ENCODE measurements around the gene C2CD4D. TPM values are rescaled to one million over a fixed set of nuclear protein-coding genes. Genes with fewer than 3 reads are reported as not detected.
"Not testable (repeated sequence)": the region's sequence is repeated elsewhere in the genome, so short reads cannot be mapped to it uniquely, and the experiment has no call there.

The C2CD4D gene
- total RNA-seq (under 1 TPM in 1 of 4 donors, not detected in 3; 0.47 TPM), polyA plus RNA-seq (not detected)
- long read RNA-seq, donor 1, result 0 reads
- long read RNA-seq, donor 2, result 0 reads

DNA sequence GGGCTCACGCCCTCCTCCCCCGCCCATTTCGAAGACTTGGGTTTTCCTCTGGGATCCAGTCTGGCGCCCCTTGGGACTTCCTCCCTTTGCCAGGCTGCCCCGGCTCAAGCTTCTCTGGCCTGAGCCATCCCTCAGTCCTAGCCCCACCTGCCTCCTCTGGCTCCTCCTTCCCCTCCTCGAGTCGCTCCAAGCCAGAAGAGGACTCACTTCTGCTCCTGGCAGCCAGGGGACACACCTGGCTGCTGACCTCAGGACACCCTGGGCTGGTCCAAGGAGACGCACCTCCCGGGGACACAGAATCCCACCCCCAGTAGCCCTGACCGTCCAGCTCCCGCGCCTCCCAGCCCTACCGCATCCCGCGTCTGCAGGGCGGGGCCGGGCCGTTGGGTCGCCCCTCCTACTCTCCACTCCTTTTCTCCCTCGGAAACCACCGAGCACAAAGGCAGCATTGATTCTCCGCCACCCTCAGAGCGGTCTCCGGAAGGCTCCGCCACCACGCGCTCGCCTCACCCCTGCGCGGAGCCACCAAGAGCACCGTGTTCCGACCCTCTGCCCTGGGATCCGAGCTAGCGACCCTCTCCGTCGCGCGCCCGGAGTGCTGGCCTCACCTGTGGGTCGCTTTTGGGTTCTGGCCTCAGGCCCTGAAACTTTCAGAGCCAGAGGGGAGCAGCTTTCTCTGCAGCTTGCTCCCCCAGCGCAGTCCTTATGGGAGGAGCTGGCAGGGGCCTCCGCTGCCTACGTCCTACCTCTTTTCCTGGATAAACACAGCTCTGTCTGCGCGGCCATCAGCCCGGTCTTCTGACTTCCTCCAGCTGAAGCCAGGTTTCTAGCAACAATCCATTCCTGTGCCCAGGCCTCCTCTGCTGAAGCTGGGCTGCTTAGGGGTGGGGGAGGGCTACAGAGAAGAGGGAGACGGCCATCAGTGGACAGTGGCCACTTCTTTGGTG, at the start of gene C2CD4D:
C2CD4D (minus strand) TSS at position 364 of the 947 bp plus-strand sequence. CDS start 831 bp downstream, outside the sequence.
- ATAC-seq (no peak), DNase-seq (no peak)
- TF ChIP-seq, protein P1, sequence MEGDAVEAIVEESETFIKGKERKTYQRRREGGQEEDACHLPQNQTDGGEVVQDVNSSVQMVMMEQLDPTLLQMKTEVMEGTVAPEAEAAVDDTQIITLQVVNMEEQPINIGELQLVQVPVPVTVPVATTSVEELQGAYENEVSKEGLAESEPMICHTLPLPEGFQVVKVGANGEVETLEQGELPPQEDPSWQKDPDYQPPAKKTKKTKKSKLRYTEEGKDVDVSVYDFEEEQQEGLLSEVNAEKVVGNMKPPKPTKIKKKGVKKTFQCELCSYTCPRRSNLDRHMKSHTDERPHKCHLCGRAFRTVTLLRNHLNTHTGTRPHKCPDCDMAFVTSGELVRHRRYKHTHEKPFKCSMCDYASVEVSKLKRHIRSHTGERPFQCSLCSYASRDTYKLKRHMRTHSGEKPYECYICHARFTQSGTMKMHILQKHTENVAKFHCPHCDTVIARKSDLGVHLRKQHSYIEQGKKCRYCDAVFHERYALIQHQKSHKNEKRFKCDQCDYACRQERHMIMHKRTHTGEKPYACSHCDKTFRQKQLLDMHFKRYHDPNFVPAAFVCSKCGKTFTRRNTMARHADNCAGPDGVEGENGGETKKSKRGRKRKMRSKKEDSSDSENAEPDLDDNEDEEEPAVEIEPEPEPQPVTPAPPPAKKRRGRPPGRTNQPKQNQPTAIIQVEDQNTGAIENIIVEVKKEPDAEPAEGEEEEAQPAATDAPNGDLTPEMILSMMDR (IDR thresholded peaks at IDR 0.05), result no peak
- WGBS, 3 donors, result 26 to 37% (median 34%) methylated on average over 40 to 47 of the region's 47 CpGs
- intact Hi-C loops (cut with DNase I), result loop anchor here (5.0 to 10.0 kb wide), 8 partner anchors 47 to 375 kb away; partner anchors contain the start of genes MRPL9 (in 2 of the 2), TDRKH (in 1 of the 2) and TUFT1 (in 1 of the 2)
- peak within 1 kb of the TSS; percentile 70 for H3K4me3 ChIP-seq
- H3K4me1 ChIP-seq, result no peaks in the 10 kb centered on the region
- no peaks in the 10 kb centered on the region for H3K9me3 ChIP-seq
- no peaks in the 10 kb centered on the region for H3K36me3 ChIP-seq (ENCODE audit: insufficient read depth in 1 of 2, low read depth in 1 of 2)
- H3K27me3 ChIP-seq (ENCODE audit: insufficient read depth in 3 of 3, low read length in 2 of 3), result peaks cover 0 to 28% (median 17%) of the 10 kb centered on the region in 3 donors
- H3K27ac ChIP-seq, result no peak within 1 kb of the TSS

GRCh38 chr1:151888972-151889570, 49.5 kb upstream of the C2CD4D start:
- intact Hi-C loops (cut with DNase I), result no loop called here
- H3K27me3 ChIP-seq (ENCODE audit: insufficient read depth in 3 of 3, low read length in 2 of 3), result no peaks in the 10 kb centered on the region
- H3K27ac ChIP-seq, result no peak overlapping the region
- no peak for DNase-seq
- ATAC-seq, result no peak
- no peaks in the 10 kb centered on the region for H3K4me1 ChIP-seq
- H3K4me3 ChIP-seq, result no peak overlapping the region
- 90 to 96% (median 92%) methylated on average over 2 of the region's 2 CpGs for WGBS, 3 donors
- H3K9me3 ChIP-seq, result peaks cover 3% of the 10 kb centered on the region
- TF ChIP-seq, protein P1 (IDR thresholded peaks at IDR 0.05), result peak; percentile 34
- H3K36me3 ChIP-seq (ENCODE audit: insufficient read depth in 1 of 2, low read depth in 1 of 2), result peaks cover 3 to 89% of the 10 kb centered on the region in 2 donors

DNA sequence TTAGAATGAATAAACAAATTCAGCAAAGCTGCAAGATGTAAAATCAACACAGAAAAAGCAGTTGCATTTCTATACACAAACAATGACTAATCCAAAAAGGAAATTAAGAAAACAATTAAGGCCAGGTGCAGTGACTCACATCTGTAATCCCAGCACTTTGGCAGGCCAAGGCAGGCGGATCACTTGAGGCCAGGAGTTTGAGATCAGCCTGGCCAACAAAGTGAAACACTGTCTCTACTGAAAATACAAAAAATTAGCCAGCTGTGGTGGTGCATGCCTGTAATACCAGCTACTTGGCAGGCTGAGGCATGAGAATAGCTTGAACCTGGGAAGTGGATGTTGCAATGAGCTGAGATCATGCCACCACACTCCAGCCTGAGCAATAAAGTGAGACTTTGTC, 47.4 kb upstream of the C2CD4D start:
- Histone ChIP-seq H3K4me1 (no peaks in the 10 kb centered on the region), H3K36me3 (ENCODE audit: insufficient read depth in 1 of 2, low read depth in 1 of 2) (peaks cover 3 to 68% of the 10 kb centered on the region in 2 donors), H3K27ac (no peak overlapping the region), H3K4me3 (no peak overlapping the region), H3K27me3 (ENCODE audit: insufficient read depth in 3 of 3, low read length in 2 of 3) (no peaks in the 10 kb centered on the region), H3K9me3 (peaks cover 3% of the 10 kb centered on the region)
- ATAC-seq, result peak in 3 of 4 donors; percentile 21 to 54 (median 30)
- TF ChIP-seq, protein P1 (IDR thresholded peaks at IDR 0.05), result no peak
- intact Hi-C loops (cut with DNase I), result no loop called here
- 36 to 59% (median 50%) methylated on average over 1 of the region's 1 CpG for WGBS, 3 donors
- DNase-seq, result no peak

DNA sequence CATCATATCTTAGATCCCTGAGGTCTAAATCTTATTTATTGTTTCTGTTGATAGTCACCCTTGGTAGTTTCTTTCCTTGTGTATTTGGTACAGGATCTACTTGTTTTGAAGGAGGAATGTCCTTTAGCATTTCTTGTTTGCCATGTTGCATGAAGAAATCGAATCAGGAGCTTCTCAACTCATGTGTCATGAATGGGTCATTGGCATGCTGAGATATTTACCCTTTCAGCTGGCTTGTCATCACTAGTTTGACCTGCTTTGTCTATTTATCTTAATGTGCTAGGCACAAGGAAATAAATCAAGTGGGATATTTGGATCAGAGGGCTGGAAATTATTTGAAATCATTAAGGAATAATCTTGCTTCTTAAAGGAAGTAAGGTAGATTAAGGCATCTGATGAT, 45.9 kb upstream of the C2CD4D start:
- no peak for ATAC-seq
- Histone ChIP-seq H3K9me3 (peaks cover 3% of the 10 kb centered on the region), H3K4me1 (no peaks in the 10 kb centered on the region), H3K4me3 (no peak overlapping the region), H3K36me3 (ENCODE audit: insufficient read depth in 1 of 2, low read depth in 1 of 2) (peaks cover 3 to 53% of the 10 kb centered on the region in 2 donors), H3K27me3 (ENCODE audit: insufficient read depth in 3 of 3, low read length in 2 of 3) (no peaks in the 10 kb centered on the region), H3K27ac (no peak overlapping the region)
- intact Hi-C loops (cut with DNase I), result no loop called here
- WGBS, 3 donors, result 81 to 86% (median 83%) methylated on average over 1 of the region's 1 CpG
- TF ChIP-seq, protein P1 (IDR thresholded peaks at IDR 0.05), result no peak
- DNase-seq, result no peak

GRCh38 chr1:151884879-151885278, 45.3 kb upstream of the C2CD4D start:
- H3K36me3 ChIP-seq (ENCODE audit: insufficient read depth in 1 of 2, low read depth in 1 of 2), result peaks cover 3 to 48% of the 10 kb centered on the region in 2 donors
- H3K27me3 ChIP-seq (ENCODE audit: insufficient read depth in 3 of 3, low read length in 2 of 3); DNase-seq; H3K4me1 ChIP-seq; H3K27ac ChIP-seq; intact Hi-C loops (cut with DNase I); ATAC-seq; H3K9me3 ChIP-seq; H3K4me3 ChIP-seq: not testable (repeated sequence)
- WGBS, 3 donors, result 98 to 100% (median 99%) methylated on average over 5 of the region's 5 CpGs

- intact Hi-C loops (cut with DNase I); H3K27me3 ChIP-seq (ENCODE audit: insufficient read depth in 3 of 3, low read length in 2 of 3); ATAC-seq; H3K4me3 ChIP-seq; H3K4me1 ChIP-seq; H3K27ac ChIP-seq; H3K9me3 ChIP-seq; DNase-seq: not testable (repeated sequence)
- WGBS, 3 donors, result 98 to 100% (median 100%) methylated on average over 3 of the region's 3 CpGs
- H3K36me3 ChIP-seq (ENCODE audit: insufficient read depth in 1 of 2, low read depth in 1 of 2), result peaks cover under 1 to 44% of the 10 kb centered on the region in 2 donors
Observed at GRCh38 chr1:151884445-151884844, 44.8 kb upstream of the C2CD4D start.

DNA sequence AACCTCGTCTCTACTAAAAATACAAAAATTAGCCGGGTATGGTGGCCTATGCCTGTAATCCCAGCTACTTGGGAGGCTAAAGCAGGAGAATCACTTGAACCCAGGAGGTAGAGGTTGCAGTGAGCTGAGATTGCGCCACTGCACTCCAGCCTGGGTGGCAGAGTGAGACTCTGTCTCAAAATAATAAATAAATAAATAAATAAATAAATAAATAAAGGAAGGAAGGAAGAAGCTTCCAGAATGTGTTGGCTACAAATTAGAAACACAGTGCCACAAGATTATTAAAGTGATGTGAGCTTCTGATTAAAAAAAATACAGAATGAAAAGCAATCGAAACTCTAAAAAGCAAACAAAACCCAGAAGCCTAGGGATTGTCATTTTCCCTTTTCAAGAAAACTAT, 44.3 kb upstream of the C2CD4D start:
- peaks cover 0 to 38% of the 10 kb centered on the region in 2 donors for H3K36me3 ChIP-seq (ENCODE audit: insufficient read depth in 1 of 2, low read depth in 1 of 2)
- H3K9me3 ChIP-seq; ATAC-seq; DNase-seq; H3K4me3 ChIP-seq; H3K4me1 ChIP-seq; H3K27ac ChIP-seq; intact Hi-C loops (cut with DNase I); H3K27me3 ChIP-seq (ENCODE audit: insufficient read depth in 3 of 3, low read length in 2 of 3): not testable (repeated sequence)
- WGBS, 3 donors, result 90 to 99% (median 96%) methylated on average over 4 of the region's 4 CpGs

All from psoas muscle (tissue), 8 donors.